Thymus (tissue), 11 donors: Measurements from ENCODE around the gene YEATS2. TPM values are rescaled to one million over a fixed set of nuclear protein-coding genes. Genes with fewer than 3 reads are reported as not detected.
A peak's percentile ranks its signal among the peaks of the same experiment; 100 is the strongest.
"Not testable (repeated sequence)": the region's sequence is repeated elsewhere in the genome, so short reads cannot be mapped to it uniquely, and the experiment has no call there.

Experiments
- DNase-seq, 9 donors: peaks; one replicate each; pipeline ENCODE4 v3.0.0-alpha.2; 2013; ENCODE audit warnings: low spot score in 9 of 9, low read depth in 6 of 9, missing footprints in 1 of 9
- H3K27ac ChIP-seq, 2 donors: one replicate each; pipeline ENCODE4 v1.5.1; 2013; ENCODE audit warnings: control low read depth in 1 of 2, low read depth in 1 of 2, low read length in 1 of 2, mild to moderate bottlenecking in 1 of 2, moderate library complexity in 1 of 2
- H3K27me3 ChIP-seq, 2 donors: one replicate each; pipeline ENCODE4 v1.5.1; 2013; ENCODE audit warnings: low read length in 1 of 2; ENCODE audit not compliant: control insufficient read depth in 2 of 2, insufficient read depth in 1 of 2
- H3K36me3 ChIP-seq, 2 donors: one replicate each; pipeline ENCODE4 v1.5.1; 2013; ENCODE audit warnings: low read length in 1 of 2, mild to moderate bottlenecking in 1 of 2, moderate library complexity in 1 of 2; ENCODE audit not compliant: control insufficient read depth in 2 of 2, insufficient read depth in 2 of 2
- H3K4me1 ChIP-seq, 2 donors: one replicate each; pipeline ENCODE4 v1.5.1; 2013; ENCODE audit warnings: low read length in 2 of 2; ENCODE audit not compliant: control insufficient read depth in 2 of 2, insufficient read depth in 2 of 2
- H3K4me3 ChIP-seq, 2 donors: one replicate each; pipeline ENCODE4 v1.5.1; 2013; ENCODE audit warnings: low read length in 2 of 2, control low read depth in 1 of 2, mild to moderate bottlenecking in 1 of 2
- H3K9me3 ChIP-seq, 2 donors: one replicate each; pipeline ENCODE4 v1.5.1; 2013; ENCODE audit warnings: low read length in 1 of 2, mild to moderate bottlenecking in 1 of 2; ENCODE audit not compliant: control insufficient read depth in 2 of 2, insufficient read depth in 1 of 2
- WGBS: extraction: QIAGEN DNeasy Blood & Tissue Kit; methylation state at CpG from one replicate; pipeline ENCODE4 v1.1.7; 2013; 5-methylcytosine and 5-hydroxymethylcytosine counted together
- polyA plus RNA-seq: library from polyadenylated mRNA; stranded (reverse); fragments of 200-250 nt; gene quantifications from one replicate; pipeline ENCODE4 v1.2.3, GENCODE V29; 2013
- total RNA-seq: library from RNA; stranded (reverse); fragments of 120-200 nt; gene quantifications from one replicate; pipeline ENCODE4 v1.2.4, GENCODE V29; 2013
- donor health status: healthy.

Gene YEATS2
- total and polyA plus RNA-seq, 2 donors: 11.0 to 27.9 TPM

- no peak overlapping the region for H3K4me3 ChIP-seq
- no peak overlapping the region for H3K27ac ChIP-seq
- no peak for DNase-seq
- H3K4me1 ChIP-seq: peaks cover 2 to 6% of the 10 kb centered on the region in 2 donors
- no peaks in the 10 kb centered on the region for H3K27me3 ChIP-seq
- no peaks in the 10 kb centered on the region for H3K9me3 ChIP-seq
- H3K36me3 ChIP-seq: peaks cover 26 to 61% of the 10 kb centered on the region in 2 donors
- WGBS: 98% methylated on average over 6 of the region's 6 CpGs
Measured at GRCh38 chr3:183762304-183762703, 64.7 kb downstream of the YEATS2 start.

GRCh38 chr3:183764847-183765731, 67.5 kb downstream of the YEATS2 start:
- peaks cover 2 to 6% of the 10 kb centered on the region in 2 donors for H3K4me1 ChIP-seq
- no peaks in the 10 kb centered on the region for H3K9me3 ChIP-seq
- H3K36me3 ChIP-seq: peaks cover 22 to 58% of the 10 kb centered on the region in 2 donors
- peak in 1 of 9 donors; percentile 23 for DNase-seq
- no peaks in the 10 kb centered on the region for H3K27me3 ChIP-seq
- WGBS: 84% methylated on average over 7 of the region's 7 CpGs
- H3K27ac ChIP-seq: no peak overlapping the region
- H3K4me3 ChIP-seq: no peak overlapping the region

- peaks cover 2 to 6% of the 10 kb centered on the region in 2 donors for H3K4me1 ChIP-seq
- H3K27ac ChIP-seq: no peak overlapping the region
- H3K4me3 ChIP-seq: no peak overlapping the region
- H3K9me3 ChIP-seq: no peaks in the 10 kb centered on the region
- no peaks in the 10 kb centered on the region for H3K27me3 ChIP-seq
- no peak for DNase-seq
- peaks cover 22 to 53% of the 10 kb centered on the region in 2 donors for H3K36me3 ChIP-seq
Measured at GRCh38 chr3:183766107-183766506, 68.5 kb downstream of the YEATS2 start.

GRCh38 chr3:183766745-183767606, 69.4 kb downstream of the YEATS2 start:
- no peak overlapping the region for H3K4me3 ChIP-seq
- DNase-seq: peak; percentile 32 to 86 (median 74)
- WGBS: 83% methylated on average over 9 of the region's 9 CpGs
- no peak overlapping the region for H3K27ac ChIP-seq
- no peaks in the 10 kb centered on the region for H3K9me3 ChIP-seq
- H3K36me3 ChIP-seq: peaks cover 18 to 47% of the 10 kb centered on the region in 2 donors
- H3K4me1 ChIP-seq: peaks cover 2 to 6% of the 10 kb centered on the region in 2 donors
- no peaks in the 10 kb centered on the region for H3K27me3 ChIP-seq

GRCh38 chr3:183768114-183768513, 70.5 kb downstream of the YEATS2 start:
- Histone ChIP-seq H3K4me3 (no peak overlapping the region), H3K4me1 (peaks cover 2 to 6% of the 10 kb centered on the region in 2 donors), H3K27me3 (no peaks in the 10 kb centered on the region), H3K27ac (no peak overlapping the region), H3K36me3 (peaks cover 17 to 47% of the 10 kb centered on the region in 2 donors), H3K9me3 (no peaks in the 10 kb centered on the region)
- no peak for DNase-seq
- 95% methylated on average over 8 of the region's 8 CpGs for WGBS

GRCh38 chr3:183769453-183769852, 71.9 kb downstream of the YEATS2 start:
- 98% methylated on average over 9 of the region's 9 CpGs for WGBS
- H3K27ac ChIP-seq: no peak overlapping the region
- peaks cover 28 to 54% of the 10 kb centered on the region in 2 donors for H3K36me3 ChIP-seq
- no peak for DNase-seq
- no peaks in the 10 kb centered on the region for H3K27me3 ChIP-seq
- H3K9me3 ChIP-seq: no peaks in the 10 kb centered on the region
- peaks cover 2 to 6% of the 10 kb centered on the region in 2 donors for H3K4me1 ChIP-seq
- H3K4me3 ChIP-seq: no peak overlapping the region

- 96% methylated on average over 3 of the region's 3 CpGs for WGBS
- DNase-seq: no peak
- H3K4me1 ChIP-seq: no peaks in the 10 kb centered on the region
- H3K9me3 ChIP-seq: no peaks in the 10 kb centered on the region
- H3K27me3 ChIP-seq: no peaks in the 10 kb centered on the region
- H3K4me3 ChIP-seq: no peak overlapping the region
- H3K36me3 ChIP-seq: peaks cover 47 to 76% of the 10 kb centered on the region in 2 donors
- no peak overlapping the region for H3K27ac ChIP-seq
Measured at GRCh38 chr3:183774631-183775030, 77.0 kb downstream of the YEATS2 start.

GRCh38 chr3:183775781-183776180, 78.2 kb downstream of the YEATS2 start:
- Histone ChIP-seq H3K27ac (no peak overlapping the region), H3K27me3 (no peaks in the 10 kb centered on the region), H3K4me3 (no peak overlapping the region), H3K9me3 (no peaks in the 10 kb centered on the region), H3K4me1 (no peaks in the 10 kb centered on the region), H3K36me3 (peaks cover 51 to 85% of the 10 kb centered on the region in 2 donors)
- WGBS: 90% methylated on average over 5 of the region's 5 CpGs
- DNase-seq: no peak

- not testable (repeated sequence) for H3K4me3 ChIP-seq, H3K4me1 ChIP-seq, H3K9me3 ChIP-seq, H3K27me3 ChIP-seq, H3K27ac ChIP-seq, DNase-seq
- WGBS: 95% methylated on average over 5 of the region's 5 CpGs
- peaks cover 57 to 87% of the 10 kb centered on the region in 2 donors for H3K36me3 ChIP-seq
Measured at GRCh38 chr3:183776451-183776850, 78.9 kb downstream of the YEATS2 start.
